ENCODE data around the gene ITPK1. TPM values are rescaled to one million over a fixed set of nuclear protein-coding genes. Genes with fewer than 3 reads are reported as not detected.

Gene ITPK1
- total RNA-seq, 3 donors from 2014 or later, result 27.8 to 91.7 (median 42.9) TPM

- Histone ChIP-seq H3K27ac (no peak overlapping the region), H3K4me1 (peaks cover 0 to 6% of the 10 kb centered on the region in 2 donors), H3K27me3 (no peaks in the 10 kb centered on the region), H3K9me3 (peaks cover 23 to 37% of the 10 kb centered on the region in 2 donors), H3K4me3 (no peak overlapping the region), H3K36me3 (no peaks in the 10 kb centered on the region)
- no peak for DNase-seq (ENCODE audit: low spot score in 2 of 2)
- TF ChIP-seq POLR2A (IDR thresholded peaks at IDR 0.05), result no peak
- intact Hi-C loops (cut with DNase I; ENCODE audit: low total_unique reads), result loop anchor here (5.0 kb wide), 1 partner anchor 574 kb away; no protein-coding TSS in a partner anchor
Observed at GRCh38 chr14:92978229-92979021, 137.3 kb downstream of the ITPK1 start.

GRCh38 chr14:92976268-92976667 is 139.5 kb downstream of the ITPK1 start:
- peaks cover 0 to 6% of the 10 kb centered on the region in 2 donors for H3K4me1 ChIP-seq
- intact Hi-C loops (cut with DNase I; ENCODE audit: low total_unique reads), result loop anchor here (5.0 kb wide), 1 partner anchor 576 kb away; no protein-coding TSS in a partner anchor
- H3K27me3 ChIP-seq, result no peaks in the 10 kb centered on the region
- peaks cover 23 to 37% of the 10 kb centered on the region in 2 donors for H3K9me3 ChIP-seq
- TF ChIP-seq, protein P1, sequence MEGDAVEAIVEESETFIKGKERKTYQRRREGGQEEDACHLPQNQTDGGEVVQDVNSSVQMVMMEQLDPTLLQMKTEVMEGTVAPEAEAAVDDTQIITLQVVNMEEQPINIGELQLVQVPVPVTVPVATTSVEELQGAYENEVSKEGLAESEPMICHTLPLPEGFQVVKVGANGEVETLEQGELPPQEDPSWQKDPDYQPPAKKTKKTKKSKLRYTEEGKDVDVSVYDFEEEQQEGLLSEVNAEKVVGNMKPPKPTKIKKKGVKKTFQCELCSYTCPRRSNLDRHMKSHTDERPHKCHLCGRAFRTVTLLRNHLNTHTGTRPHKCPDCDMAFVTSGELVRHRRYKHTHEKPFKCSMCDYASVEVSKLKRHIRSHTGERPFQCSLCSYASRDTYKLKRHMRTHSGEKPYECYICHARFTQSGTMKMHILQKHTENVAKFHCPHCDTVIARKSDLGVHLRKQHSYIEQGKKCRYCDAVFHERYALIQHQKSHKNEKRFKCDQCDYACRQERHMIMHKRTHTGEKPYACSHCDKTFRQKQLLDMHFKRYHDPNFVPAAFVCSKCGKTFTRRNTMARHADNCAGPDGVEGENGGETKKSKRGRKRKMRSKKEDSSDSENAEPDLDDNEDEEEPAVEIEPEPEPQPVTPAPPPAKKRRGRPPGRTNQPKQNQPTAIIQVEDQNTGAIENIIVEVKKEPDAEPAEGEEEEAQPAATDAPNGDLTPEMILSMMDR (IDR thresholded peaks at IDR 0.05), result no peak
- TF ChIP-seq POLR2A (IDR thresholded peaks at IDR 0.05) (no peak), POLR2AphosphoS5 (IDR thresholded peaks at IDR 0.05) (no peak)
- no peak overlapping the region for H3K27ac ChIP-seq
- no peak for DNase-seq (ENCODE audit: low spot score in 2 of 2)
- H3K4me3 ChIP-seq, result no peak overlapping the region
- no peaks in the 10 kb centered on the region for H3K36me3 ChIP-seq

DNA sequence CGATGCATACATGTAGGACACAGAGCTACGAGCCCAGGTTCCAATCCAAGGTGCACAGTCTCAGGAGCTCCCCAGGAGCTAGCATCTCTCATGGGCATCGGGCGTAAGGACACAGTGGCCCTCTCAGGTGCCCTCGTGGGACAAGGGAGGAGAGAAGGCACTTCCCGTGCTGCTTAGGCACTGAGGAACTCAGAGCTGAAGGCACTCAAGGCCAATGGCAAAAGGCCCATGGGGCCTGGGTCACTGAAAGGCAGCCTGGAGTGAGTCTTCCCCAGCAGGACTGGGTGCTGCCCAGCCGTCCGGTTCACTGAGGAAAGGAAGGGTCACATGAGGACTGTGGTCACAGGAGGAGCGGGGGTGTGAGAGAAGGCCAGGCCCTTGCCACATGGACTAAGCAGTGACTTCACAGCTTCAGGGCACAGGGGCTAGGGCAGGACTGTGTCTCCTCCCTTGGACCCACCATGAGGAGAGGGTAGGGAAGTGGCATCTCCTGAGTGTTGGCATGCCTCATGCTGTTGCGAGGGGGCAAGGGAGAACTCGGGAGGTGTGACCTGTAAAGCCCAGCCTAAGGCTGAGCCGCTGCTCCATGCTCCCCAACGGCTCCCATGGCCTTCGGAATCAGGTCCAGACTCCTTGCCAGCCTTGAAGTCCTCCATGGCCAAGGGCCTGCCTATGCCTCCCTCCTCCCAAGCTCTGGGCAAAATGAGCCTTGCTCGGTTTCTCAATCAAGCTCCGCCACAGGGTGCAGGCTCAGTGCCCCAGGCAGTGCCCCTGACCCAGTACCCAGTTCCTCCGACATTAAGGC is 141.0 kb downstream of the ITPK1 start:
- Histone ChIP-seq H3K4me3 (no peak overlapping the region), H3K27me3 (no peaks in the 10 kb centered on the region), H3K9me3 (peaks cover 23 to 37% of the 10 kb centered on the region in 2 donors), H3K4me1 (peaks cover 0 to 6% of the 10 kb centered on the region in 2 donors), H3K36me3 (no peaks in the 10 kb centered on the region), H3K27ac (peak overlapping the region; percentile 61 to 80)
- TF ChIP-seq, protein P1 (IDR thresholded peaks at IDR 0.05), result no peak
- TF ChIP-seq POLR2AphosphoS5 (IDR thresholded peaks at IDR 0.05), result no peak
- TF ChIP-seq POLR2A (IDR thresholded peaks at IDR 0.05), result no peak
- intact Hi-C loops (cut with DNase I; ENCODE audit: low total_unique reads), result loop anchor here (5.0 kb wide), 1 partner anchor 578 kb away; no protein-coding TSS in a partner anchor
- DNase-seq (ENCODE audit: low spot score in 2 of 2), result no peak

- H3K27me3 ChIP-seq, result no peaks in the 10 kb centered on the region
- peaks cover 0 to 6% of the 10 kb centered on the region in 2 donors for H3K4me1 ChIP-seq
- intact Hi-C loops (cut with DNase I; ENCODE audit: low total_unique reads), result no loop called here
- no peaks in the 10 kb centered on the region for H3K36me3 ChIP-seq
- H3K4me3 ChIP-seq, result no peak overlapping the region
- peaks cover 18 to 33% of the 10 kb centered on the region in 2 donors for H3K9me3 ChIP-seq
- TF ChIP-seq POLR2AphosphoS5 (IDR thresholded peaks at IDR 0.05) (no peak), POLR2A (IDR thresholded peaks at IDR 0.05) (no peak)
- TF ChIP-seq, protein P1 (IDR thresholded peaks at IDR 0.05), result no peak
- no peak for DNase-seq (ENCODE audit: low spot score in 2 of 2)
- H3K27ac ChIP-seq, result peak overlapping the region; percentile 61 to 80
Observed at GRCh38 chr14:92973798-92974372, 141.8 kb downstream of the ITPK1 start.

GRCh38 chr14:92973261-92973797 is 142.4 kb downstream of the ITPK1 start:
- no peak overlapping the region for H3K4me3 ChIP-seq
- H3K27me3 ChIP-seq, result no peaks in the 10 kb centered on the region
- no peaks in the 10 kb centered on the region for H3K36me3 ChIP-seq
- H3K4me1 ChIP-seq, result peaks cover 0 to 6% of the 10 kb centered on the region in 2 donors
- TF ChIP-seq, protein P1 (IDR thresholded peaks at IDR 0.05), result peak; percentile 59 to 70 (median 69)
- no peak for TF ChIP-seq POLR2A (IDR thresholded peaks at IDR 0.05)
- TF ChIP-seq POLR2AphosphoS5 (IDR thresholded peaks at IDR 0.05), result peak in 1 of 3 donors; percentile 35
- intact Hi-C loops (cut with DNase I; ENCODE audit: low total_unique reads), result no loop called here
- DNase-seq (ENCODE audit: low spot score in 2 of 2), result peak; percentile 69
- H3K27ac ChIP-seq, result peak overlapping the region; percentile 61 to 80
- H3K9me3 ChIP-seq, result peaks cover 13 to 27% of the 10 kb centered on the region in 2 donors

Measured in breast epithelium (tissue), 4 donors.